Medulla oblongata (tissue), 1 donor: ENCODE results near the gene SELENON.
A peak's percentile ranks its signal among the peaks of the same experiment; 100 is the strongest.

Experiments used
- DNase-seq: peaks from one replicate; pipeline ENCODE4 v3.0.0-alpha.2; 2015; ENCODE audit errors: extremely low spot score

The SELENON gene

DNA sequence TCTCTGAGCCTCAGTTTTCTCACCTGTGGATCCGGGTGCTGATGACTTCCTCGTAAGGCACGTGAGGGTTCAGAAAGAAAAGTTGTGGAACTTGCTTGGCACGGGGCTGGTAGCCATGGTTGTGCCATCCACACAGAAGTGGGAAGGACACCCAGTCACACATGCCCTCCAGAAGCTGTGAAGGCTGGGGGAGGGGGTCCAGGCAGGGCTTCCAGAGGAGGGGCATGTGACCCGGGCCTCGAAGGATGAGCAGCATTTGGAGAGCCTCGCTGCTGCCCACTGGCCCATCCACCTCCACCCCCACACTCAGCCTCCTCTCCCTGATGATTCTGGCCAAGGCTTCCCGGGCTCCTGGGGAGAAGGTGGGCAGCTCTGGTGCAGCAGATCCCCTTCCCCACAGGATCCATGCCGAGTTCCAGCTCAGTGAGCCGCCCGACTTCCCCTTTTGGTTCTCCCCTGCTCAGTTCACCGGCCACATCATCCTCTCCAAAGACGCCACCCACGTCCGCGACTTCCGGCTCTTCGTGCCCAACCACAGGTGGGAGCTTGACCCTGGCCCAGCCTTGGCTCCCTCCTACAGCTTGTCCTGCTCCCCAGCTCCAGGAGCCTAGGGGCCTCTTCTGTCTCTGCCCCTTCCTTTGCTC is 9.4 kb downstream of the SELENON start:
- no peak for DNase-seq

DNA sequence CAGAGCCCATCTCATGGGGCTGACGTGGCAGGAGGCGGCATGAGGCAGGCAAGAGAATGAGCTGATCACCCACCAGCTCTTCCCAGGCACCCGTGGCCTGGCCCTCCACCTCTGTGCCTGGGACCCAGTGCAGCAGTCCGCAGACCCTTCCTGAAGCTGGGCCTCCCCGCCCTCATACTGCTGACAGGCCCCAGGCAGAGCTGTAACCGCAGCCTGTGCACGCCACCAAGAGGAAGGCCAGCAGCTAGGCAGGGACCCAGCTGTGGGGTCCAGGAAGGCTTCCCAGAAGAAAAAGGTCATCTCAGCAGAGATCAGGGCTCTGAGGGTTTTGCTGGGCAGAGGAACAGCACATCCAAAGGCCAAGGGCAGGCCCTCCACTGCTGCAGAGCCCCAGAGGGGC is 9.9 kb downstream of the SELENON start:
- no peak for DNase-seq

DNA sequence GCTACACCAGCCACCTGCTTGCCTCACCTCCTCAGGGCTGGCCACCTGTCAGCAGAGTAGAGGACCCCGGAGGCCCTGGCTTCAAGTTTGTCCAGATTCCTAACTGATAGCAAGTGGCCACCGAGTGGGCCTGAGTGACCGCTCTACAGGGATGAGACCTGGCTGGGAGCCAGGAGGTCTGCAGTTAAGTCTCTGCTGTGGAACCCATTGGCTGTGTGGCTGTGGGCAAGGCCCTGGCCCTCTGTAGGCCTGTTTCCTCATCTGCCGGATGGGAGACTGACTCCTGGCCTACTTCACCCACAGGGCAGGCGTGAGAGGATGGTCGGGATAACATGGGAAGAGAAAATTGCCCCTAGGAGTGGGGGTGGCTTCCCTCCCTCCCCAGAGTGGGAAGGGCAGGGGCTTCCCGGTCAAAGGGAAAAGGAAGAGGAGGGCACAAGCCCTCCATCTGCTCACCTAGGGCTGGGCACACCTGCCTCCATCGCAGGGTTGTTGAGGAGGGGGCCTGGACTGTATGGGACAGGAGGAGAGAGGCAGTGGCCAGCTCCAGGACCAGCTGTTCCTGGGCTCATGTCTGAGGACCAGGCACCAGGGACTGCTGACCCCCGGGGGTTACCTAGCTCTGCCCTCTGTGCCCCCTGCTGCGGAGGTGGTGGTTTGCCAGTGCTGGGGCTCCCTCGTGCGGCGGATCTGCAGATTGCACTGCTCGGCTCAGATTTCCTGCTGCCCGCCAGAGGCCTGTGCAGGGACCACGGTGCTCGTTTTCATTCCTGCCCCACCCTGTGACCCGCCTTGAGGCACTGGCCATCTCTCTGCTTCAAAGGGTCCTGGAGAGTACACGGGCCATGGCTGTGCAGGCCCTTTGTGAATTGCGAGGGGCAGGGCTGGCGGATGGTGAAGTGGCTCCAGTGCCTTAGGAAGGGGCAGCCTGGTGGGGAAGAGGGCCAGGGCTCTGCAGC is 10.6 kb downstream of the SELENON start:
- peak; percentile 65 for DNase-seq

DNA sequence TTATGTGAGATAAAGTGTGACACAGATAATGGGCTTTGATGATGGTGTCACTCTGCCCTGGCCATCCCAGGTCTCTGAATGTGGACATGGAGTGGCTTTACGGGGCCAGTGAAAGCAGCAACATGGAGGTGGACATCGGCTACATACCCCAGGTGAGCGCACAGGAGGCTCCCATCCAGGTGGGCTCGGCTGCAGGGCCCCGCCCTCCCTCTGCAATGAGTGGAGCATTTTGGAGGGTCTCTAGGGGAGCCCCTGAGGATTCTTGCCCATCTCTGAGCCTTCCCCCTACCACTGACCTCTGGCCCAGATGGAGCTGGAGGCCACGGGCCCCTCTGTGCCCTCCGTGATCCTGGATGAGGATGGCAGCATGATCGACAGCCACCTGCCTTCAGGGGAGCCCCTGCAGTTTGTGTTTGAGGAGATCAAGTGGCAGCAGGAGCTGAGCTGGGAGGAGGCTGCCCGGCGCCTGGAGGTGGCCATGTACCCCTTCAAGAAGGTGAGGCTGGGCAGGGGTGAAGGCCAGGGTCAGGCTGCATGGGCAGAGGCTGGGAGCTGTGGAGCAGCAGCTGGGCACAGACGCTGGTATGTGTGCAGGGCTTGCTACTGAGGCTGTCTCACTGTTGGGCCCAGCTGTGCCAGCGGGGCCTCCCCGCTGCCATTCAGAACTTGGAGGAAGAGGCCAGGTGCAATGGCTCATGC is 11.5 kb downstream of the SELENON start:
- DNase-seq: no peak

DNA sequence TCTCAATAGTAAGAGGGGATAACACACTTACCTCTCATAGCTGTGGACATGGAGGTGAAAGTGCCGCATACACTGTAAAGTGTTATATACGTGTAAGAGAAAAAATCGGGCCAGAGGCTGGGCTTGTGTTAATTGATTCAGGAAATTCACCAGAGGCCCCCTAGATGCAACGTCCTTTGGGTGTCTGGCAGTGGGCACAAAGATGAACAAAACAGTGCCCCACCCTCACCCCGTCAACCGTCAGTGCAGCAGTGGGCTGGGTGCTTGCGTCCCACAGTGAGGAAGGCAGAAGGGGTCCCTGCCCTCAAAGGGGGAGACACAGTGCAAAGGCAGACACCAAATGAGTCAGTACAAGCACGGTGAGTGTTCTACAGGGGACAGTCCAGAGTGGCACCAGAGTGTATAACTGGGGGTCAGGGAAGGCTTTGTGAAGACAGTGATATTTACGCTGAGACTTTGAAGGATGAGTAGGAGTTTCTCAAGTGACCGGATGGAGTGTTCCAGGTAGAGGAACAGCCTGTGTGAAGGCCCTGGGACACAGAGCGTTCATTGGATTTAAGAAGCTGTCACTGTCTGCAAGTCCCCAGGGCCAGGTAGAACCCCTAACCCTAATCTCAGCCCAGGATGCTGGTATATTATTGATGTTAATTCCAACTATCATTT is 13.2 kb downstream of the SELENON start:
- no peak for DNase-seq

DNA sequence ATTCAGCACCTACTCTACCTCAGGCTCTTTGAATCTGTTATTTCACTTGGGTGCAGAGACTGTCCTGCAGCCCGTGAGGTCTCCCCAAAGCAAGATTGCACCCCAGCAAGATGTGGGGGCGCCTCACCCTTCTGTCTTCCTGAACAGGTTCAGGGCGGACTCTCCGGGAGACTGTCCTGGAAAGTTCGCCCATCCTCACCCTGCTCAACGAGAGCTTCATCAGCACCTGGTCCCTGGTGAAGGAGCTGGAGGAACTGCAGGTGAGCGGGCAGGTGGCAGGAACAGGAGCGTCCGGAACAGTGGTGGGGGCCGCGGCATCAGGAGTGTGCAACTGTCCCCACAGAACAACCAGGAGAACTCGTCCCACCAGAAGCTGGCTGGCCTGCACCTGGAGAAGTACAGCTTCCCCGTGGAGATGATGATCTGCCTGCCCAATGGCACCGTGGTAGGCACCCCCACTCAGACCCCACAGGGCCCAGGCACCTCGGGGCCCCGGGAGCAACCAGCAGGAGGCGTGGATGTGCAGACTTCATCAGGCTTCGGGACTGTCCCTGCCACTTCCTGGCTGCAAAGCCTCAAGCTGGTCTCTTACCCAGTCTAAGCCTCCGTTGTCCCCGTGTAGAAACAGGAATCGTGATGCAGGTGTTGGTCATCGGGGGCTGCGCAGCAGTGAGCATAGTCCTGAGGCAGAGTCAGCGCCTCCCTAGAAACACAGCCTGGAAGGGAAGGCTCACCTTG is 13.9 kb downstream of the SELENON start:
- no peak for DNase-seq

DNA sequence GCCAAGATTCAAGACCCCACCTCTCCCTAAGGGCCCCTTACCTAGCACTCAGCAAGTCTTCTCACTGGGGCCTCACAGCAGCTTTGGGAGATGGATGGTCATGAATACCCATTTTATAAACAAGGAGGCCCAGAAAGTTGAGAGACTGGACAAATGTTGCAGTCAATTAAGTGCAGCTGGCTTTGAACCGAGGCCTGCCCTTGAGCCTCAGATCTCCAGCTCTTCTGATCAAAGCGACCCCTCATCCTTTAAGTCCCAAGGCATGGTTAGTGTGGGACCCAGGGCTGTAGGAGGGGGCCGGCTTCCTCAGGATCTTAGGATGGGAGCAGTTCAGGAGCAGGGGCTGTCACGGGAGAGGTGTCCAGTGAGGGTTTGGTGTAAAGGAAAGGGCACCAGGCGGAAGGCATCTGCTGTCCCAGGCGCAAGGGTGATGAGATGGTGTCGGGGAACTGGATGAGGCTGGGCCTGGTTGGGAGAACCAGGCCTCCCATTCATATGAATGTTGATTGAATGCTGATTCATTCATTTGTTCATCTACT is 14.6 kb downstream of the SELENON start:
- no peak for DNase-seq

DNA sequence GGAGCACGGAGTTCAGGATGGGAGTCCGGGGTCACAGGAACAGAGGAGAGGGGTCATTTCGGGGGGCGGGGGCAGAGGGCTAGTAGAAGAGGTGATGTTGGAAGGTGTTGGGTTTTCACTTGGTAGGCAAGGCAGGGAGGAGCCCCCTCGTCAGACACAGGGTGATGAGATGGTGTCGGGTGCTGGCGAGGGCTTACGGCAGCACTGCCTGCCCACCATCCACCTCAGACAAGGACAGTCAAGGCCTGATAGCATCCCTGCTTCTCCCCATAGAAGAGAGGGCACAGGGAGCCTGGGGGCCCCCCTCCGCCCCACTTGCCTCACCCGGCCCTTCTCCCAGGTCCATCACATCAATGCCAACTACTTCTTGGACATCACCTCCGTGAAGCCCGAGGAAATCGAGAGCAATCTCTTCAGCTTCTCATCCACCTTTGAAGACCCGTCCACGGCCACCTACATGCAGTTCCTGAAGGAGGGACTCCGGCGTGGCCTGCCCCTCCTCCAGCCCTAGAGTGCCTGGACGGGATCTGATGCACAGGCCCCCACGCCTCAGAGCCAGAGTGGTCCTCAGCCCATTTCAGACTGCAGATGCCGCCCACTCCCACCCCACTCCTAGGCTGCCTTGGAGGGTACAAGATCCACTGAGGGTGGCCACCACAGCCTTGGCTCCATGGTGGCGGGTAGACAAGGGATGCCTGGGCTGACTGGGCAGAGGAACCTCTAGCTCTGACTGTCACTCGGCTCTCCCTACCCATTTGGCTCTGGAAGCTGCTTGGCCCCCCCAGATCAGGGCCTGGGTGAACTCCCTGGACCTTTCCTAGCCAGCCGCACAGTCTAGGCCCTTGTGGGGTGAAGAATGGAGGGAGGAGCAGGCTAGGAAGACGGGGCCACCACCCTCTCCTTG is 15.5 kb downstream of the SELENON start:
- DNase-seq: no peak

DNA sequence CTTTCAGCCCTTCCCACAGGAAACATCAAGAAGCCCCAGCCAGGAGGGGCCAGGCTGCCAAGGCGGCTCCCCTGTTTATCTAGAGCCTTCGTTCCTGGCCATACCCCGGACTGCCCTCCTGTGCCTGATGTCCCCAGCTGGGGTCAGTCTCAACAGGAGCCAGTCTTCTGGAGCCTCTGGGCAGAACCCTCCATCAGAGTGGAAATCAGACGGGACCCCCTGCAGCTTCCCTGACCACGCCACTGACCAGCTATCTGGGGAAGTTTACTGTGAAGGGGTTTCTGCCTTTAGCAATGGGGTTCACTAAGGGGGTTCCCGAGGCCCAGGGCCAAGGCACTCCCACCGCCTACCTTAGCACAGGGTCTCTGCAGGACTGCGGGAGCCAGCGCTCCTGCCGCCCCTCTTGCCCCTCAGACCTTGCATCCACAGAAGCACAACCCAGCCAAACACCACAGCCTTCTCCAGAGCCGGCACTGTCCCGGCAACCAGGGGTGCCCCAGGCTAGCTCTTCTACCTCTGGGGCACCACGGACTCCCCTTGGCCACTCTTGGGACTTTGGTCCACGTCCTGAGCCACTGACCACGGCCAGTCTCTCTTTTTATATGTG is 16.2 kb downstream of the SELENON start:
- no peak for DNase-seq

DNA sequence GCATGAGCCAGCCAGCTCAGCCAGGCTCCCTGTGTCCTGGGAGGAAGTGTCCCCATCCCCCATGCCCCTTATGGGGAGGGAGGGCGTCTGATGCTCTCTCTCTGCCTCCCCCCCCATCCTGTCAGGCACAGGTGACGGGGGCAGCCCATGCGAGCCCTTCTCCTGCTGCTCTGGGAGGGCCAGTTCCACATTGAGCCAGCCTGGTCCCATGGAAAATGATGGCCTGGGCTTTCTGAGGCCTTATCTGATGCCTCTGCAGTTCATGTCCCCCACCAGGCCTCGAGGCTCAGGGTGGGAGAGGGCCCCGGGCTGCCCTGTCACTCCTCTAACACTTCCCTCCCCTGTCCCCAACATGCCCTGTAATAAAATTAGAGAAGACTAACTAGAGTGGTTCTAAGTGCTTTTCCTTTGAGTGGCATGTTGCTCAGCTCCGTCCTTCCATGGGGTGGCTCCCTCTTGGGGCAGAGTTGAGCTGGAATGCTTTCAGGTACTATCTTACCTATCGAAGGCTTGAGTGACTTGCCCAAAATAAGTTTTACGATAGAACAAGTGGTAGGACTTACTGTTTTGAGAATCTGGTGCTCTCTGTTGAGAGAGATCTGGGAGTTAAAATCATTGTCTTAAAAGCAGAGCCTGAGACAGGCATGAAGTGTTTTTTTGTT is 18.0 kb downstream of the SELENON start:
- DNase-seq: no peak

DNA sequence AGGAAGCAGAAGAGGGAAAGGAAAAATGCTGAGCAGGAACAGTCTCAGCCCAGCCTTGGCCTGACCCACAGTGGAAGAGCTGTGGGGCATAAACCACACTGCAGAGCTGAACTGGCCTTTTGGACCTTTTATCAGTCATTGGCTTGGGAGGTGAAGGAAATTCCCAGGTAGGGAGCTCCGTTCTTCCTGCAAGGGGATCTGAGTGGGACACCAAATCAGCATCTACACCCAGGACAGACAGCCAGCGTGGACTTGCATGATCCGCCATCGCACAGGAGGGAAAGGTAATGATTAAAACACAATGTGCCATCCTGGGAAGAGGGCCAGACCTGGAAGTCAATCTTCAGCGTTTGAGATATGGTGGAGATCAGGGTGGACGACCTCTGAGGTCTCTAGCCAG is 18.6 kb downstream of the SELENON start:
- no peak for DNase-seq

DNA sequence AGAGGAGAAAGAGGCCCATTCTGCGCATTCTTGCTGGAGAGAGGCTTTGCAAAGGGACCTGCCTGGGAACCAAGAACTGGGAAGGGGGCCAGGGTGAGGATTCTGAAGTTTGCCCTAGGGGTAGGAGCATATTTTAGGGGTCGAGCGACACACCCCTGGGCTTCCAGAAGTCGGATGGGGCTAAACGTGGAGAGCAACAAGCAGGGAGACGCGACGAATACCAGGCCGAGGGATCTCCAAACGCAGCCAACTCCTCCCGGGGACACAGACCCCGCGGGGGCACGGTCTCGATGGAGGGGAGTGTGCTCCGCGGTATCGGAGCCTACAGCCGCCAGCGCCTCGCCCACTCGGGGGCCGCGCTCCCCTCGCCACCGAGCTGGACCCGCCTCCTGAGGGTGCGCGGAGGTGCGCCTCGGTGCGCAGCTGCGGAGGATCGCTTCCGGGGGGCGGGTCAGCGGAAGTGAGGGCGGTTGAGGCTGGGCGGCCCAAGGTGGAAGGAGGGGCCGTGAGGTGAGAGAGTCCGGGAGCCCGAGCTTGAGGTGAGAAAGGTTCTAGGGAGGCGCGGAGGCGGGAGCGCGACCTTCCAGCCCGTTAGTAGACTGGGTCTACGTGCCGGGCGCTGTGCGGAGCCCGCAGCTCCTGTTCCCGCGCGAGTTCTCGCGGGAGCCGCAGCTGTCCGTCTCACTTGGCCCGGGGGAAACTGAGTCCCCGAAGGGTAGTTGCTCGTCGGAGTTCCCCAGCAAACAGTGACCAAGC is 19.7 kb downstream of the SELENON start, which contains the start of gene MTFR1L:
Gene MTFR1L (plus strand): TSS at position 464 of the 756 bp plus-strand sequence. CDS start 3,151 bp downstream, outside the sequence.
- peak; percentile 86 for DNase-seq

DNA sequence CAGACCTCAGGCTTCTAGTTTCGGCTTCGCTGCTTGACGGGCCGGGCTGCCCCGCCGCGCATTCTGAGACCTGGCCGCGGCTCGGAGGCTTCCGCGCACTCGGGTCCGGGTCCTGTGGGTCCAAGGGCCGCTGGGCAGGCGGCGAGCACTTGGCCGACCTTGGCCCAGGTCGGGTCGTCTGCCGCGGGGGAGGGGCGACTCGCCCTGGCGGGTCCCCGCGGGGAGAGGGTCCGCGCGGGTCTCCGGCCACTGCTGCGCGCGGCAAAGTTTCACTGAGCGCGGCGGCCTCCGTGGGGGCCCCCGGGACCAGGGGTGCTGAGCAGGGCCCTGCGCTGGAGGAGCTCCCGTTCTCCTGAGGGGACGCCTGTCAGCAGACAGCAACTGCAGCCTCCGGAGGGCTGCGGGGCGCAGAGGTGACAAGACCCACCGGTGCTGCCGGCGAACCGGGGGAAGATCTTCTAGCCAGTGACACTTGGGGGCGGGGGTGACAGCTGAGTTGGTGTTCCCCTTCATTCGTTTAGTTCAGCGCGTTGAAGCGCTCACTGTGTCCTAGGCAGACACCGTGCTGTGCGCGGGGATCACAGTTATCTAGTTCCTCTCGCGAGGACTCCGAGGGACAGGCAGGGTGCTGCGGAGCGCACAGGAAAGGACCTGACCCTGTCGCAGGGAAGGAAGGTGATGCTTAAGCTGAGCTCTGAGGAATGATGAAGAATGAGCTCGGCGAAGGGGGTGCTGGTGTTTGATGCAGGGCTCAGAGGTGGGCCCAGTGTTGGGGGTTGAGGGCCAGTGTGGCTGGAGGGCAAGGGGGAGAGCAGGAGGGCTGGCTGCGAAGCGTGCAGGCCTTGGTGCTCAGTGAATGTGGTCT is 20.5 kb downstream of the SELENON start:
- DNase-seq: no peak

DNA sequence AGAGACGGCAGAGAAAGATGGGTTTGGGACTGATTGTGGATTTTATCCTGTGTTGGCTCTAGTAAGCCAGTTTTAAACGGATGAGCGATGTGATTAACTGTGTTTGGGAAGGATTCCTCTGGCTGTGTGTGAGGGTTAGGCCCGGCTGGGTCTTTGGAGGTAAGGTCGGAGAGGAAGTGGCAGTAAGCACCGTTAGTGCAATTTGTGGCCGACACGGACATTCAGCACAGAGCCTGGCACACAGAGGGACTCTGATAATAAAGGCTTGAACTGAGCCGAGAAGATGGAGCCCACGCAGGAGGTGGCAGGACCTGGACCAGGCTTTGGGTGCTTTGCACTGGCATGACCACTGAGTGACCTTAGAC is 21.1 kb downstream of the SELENON start:
- DNase-seq: no peak

DNA sequence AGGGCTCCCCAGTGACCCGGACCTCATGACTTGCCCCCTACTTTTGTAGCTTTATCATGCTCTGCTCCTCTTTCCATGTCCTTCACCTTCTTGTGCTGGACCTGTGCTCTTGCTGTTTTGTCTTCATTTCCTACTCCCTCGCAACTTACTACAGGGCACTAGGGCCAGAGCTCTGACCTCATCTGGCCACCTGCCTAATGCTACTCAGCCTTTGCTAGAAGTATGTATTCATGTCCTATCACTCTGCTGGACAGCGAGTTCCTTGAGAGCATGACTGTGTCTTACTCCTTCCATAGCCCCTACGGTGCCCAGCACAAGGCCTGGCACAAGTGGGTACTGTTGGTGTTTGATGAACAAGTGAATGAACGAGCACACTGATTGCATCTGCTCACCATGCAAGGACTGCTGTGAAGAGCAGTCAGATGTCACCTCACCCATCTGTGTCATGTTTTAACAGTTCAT is 21.7 kb downstream of the SELENON start:
- no peak for DNase-seq

DNA sequence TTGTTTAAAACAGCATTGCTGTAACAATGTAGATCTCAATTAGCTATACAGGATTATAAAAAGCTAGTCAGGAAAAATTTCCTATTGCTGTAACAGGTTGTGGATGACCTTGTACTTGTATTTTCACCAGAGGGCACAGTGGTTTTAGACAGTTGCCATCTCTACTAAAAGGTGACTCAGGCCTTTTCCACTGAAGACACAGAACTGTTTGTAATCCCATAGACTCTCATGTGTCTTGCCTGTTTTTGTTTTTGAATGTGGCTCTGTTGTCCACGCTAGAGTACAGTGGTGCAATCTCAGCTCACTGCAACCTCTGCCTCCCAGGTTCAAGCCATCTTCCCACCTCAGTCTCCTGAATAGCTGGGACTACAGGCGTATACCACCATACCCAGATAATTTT is 25.6 kb downstream of the SELENON start:
- DNase-seq: peak; percentile 43

DNA sequence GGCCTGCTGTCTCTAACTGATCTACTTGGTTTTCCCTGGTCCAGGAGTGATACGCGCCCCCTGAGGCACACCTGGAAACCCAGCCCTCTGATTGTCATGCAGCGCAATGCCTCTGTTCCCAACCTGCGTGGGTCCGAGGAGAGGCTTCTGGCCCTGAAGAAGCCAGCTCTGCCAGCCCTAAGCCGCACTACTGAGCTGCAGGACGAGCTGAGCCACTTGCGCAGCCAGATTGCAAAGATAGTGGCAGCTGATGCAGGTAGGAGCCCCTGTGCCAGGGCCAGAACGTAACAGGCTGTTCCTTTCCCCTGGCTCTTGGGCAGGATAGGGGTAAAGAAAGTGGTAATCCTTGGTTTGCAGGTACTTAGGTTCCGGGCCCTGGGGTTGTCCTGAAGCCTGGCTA is 26.6 kb downstream of the SELENON start:
- DNase-seq: no peak
